NCI-H82 treated with DMSO at 0.1 percent for 48 hours (cell line): ENCODE data around the gene FYCO1.

Source experiments
- DNase-seq: peaks from one replicate; lab custom pipeline; 2025; ENCODE audit not compliant: unreplicated experiment; lab: John Stamatoyannopoulos, UW

FYCO1 gene

DNA sequence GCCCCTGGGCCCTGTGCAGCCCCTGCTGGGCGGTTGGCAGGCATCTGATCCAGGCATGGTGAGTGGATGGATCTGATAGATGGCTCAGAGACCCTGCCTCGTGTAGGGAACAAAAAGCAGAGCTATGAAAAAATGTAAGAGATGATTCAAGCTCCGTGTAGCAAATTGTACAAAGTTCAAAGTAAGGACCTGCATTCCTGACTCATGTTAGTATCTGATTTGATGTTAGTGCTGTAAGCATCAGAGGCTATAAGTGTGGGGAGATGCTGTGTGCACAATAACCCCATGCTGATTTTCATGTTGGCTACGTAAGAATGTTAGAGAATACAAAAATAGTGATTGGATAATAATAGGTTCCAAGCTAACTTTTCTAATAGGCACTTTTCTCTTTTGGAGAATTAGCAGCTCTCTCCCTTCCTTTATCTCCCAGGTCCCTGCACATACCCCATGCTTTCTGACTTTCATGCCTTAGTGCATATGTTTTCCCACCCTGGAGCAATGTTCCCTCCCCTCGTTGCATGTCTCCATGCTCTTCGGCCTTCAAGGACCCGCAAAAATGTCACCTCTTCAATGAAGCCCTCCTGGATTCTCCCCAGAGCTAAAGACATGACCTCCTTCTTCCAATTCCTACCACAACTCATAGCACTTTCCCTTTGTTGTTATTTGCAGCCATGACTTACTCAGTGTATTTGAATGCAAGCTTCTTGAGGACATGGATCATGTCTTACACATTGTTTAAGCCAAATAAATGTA, 107.7 kb downstream of the FYCO1 start:
- DNase-seq: no peak

- no peak for DNase-seq
Observed at GRCh38 chr3:45887285-45887684, 108.3 kb downstream of the FYCO1 start.

DNA sequence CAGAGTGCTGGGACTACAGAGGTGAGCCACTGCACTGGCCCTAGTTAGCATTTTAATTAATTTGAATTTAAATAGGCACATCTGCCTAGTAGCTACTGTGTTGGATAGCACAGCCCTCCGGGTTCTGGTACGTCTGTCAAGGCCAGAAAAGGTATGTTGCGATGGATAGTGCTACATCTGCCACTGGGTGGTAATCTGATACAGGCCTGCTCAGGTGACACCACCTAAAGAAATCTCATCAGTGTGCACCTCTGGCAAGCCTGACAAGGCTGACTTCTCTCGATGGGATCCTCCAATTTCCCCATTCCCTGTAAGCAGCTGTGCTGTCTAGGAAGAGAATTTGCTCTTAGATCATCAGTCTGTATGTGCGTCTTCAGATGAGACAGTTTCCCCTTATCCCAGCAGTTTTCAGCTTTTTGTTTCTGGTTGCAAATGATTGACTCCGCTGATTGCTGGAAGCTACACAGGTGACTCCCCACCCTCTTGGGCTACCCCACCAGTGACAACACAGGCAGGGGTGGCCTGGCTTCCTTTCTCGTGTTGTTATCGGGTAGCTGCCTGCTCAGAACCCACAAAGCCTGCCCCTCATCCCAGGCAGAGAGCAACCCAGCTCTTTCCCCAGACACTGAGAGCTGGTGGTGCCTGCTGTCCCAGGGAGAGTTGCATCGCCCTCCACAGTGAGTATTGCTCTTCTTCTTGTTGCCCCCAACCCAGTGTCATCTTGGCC, 109.5 kb downstream of the FYCO1 start, which contains the start of gene CCR9:
Gene CCR9 (plus strand): TSS at position 565 of the 727 bp plus-strand sequence. CDS start 8,391 bp downstream, outside the sequence.
- DNase-seq: no peak

DNA sequence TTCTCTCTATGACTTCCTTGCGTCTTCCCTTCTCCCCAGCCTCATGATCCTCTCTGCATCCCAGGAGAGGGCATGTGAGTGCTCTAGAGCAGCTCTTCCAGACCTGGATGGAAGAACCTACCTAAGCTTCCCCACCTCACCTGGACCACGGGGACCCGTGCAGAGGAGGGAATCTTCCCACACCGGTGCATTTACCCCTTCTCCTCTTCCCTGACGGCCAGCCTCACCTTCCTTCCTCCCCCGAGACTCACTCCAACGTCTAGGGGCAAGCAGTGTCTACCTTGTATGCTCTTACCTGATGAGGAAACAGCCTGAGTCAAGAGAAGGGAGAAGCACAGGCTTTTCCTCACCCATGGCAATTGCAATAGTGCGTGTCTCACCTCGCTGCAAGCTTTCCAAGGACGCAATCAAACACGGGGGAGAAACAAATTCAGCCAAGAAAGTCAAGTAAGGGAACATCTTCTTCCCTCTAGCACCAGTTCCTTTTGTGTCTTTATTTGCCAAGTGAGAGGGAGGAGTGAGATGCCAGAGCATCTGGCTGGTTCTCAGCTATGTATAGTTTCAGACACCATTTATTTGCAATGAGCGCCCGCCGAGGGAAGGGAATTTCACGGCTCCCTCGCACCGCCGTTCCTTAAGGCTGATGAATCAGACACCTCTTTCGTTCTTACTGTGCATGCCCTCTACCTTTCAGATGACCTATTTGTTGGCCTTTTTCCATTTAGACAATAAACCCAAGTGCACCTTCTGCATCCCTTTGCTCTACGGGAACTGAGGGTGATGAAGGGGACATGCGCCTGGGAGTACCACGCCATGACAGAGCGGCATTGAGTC, 111.0 kb downstream of the FYCO1 start:
- no peak for DNase-seq

- no peak for DNase-seq
Observed at GRCh38 chr3:45881078-45882022, 114.3 kb downstream of the FYCO1 start.

- DNase-seq: no peak
Observed at GRCh38 chr3:45880725-45881077, 114.9 kb downstream of the FYCO1 start.

- DNase-seq: no peak
Observed at GRCh38 chr3:45878124-45878523, 117.5 kb downstream of the FYCO1 start.

- no peak for DNase-seq
Observed at GRCh38 chr3:45874677-45875346, 120.8 kb downstream of the FYCO1 start.

DNA sequence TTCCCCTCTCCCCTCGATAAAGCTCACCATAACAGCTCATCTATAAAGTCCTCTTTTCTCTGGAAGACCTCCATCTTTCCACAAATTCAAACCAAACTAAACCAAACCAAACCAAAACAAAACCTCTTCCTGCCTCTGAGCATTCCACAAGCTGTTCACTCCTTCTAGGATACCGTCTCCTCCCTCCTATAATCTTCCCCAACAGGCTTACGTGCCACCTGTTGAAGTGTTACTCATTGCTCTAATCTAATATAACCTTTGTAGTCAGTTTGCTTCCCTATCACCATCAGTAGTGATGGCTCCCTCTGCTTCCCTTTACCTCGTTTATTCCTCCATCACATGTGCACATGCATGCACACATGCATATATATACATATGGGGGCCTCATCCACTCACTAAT, 122.0 kb downstream of the FYCO1 start:
- no peak for DNase-seq

DNA sequence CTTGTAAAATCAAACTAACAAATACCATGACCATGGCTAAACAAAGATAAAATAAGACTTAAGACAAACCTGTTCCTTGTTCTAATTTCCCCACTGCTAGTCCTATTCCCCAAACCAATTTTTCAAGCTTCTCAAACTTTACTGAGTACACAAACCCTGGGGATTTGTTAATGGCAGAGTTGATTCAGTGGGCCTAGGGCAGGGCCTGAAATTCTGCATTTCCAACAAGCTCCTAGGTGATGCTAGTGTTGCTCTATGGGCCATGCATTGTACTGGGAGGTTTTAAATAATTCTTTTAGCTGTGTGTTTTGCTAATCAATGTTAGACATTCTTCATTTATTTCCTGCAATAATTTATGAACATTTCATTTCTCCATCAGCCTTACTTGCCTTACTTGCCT, 122.6 kb downstream of the FYCO1 start:
- no peak for DNase-seq

DNA sequence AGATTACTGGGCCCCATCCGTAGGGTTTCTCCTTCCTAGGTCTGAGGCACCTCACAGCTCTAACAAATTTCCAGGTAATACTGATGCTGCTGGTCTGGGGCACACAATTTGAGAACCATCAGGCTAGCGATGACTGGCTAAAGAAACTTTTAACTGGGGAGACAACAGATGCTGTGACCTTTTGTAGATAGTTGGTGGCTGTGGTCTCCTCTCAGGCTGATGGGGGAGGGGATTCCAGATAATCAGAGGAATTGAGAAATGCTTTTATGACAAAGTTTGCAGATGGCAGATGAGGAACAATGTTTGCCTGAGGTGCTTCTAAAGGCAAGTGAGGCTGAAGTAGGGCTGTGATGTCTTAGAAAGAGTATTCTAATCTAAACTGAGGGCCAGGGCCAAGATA, 123.1 kb downstream of the FYCO1 start:
- no peak for DNase-seq

DNA sequence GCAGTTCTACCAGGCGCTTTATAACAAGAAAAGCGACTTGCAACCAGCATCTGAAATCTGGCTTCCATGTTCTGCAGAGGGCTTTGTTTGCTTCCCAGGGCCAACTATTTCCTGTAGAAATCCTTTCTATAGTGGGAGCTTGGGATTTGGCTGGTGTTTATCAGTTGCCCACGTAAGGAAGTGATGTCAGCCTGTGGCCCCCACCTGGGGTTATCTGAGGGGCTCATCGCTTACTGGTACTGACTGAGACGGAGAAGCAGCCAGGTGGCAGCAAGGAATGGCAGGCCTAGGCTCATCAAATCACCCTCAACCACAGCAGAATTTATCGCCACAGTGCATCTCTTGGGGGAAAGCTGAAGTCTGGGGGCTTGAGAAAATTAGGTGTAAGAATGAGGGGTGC, 123.8 kb downstream of the FYCO1 start:
- no peak for DNase-seq

- no peak for DNase-seq
Observed at GRCh38 chr3:45870099-45870498, 125.5 kb downstream of the FYCO1 start.

- DNase-seq: no peak
Observed at GRCh38 chr3:45869638-45870037, 126.0 kb downstream of the FYCO1 start.

GRCh38 chr3:45868650-45869049, 127.0 kb downstream of the FYCO1 start:
- no peak for DNase-seq

- no peak for DNase-seq
Observed at GRCh38 chr3:45868213-45868612, 127.4 kb downstream of the FYCO1 start.
